A375 (cell line): ENCODE measurements around the gene C1QTNF5. TPM values are rescaled to one million over a fixed set of nuclear protein-coding genes. Genes with fewer than 3 reads are reported as not detected.

Experiments
- small RNA-seq: library from RNA; depleted of rRNA; stranded (forward); fragments of <200 nt; gene quantifications from one replicate; pipeline ENCODE3, GENCODE V24; 2014
- total RNA-seq: library from RNA; depleted of rRNA; stranded (reverse); fragments of >200 nt; shearing (Covaris generic); gene quantifications from 2 replicates; pipeline ENCODE4 v1.2.3, GENCODE V29; 2014; rRNA removed

C1QTNF5 gene, protein sequence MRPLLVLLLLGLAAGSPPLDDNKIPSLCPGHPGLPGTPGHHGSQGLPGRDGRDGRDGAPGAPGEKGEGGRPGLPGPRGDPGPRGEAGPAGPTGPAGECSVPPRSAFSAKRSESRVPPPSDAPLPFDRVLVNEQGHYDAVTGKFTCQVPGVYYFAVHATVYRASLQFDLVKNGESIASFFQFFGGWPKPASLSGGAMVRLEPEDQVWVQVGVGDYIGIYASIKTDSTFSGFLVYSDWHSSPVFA
- not detected in 2 replicates for total RNA-seq

DNA sequence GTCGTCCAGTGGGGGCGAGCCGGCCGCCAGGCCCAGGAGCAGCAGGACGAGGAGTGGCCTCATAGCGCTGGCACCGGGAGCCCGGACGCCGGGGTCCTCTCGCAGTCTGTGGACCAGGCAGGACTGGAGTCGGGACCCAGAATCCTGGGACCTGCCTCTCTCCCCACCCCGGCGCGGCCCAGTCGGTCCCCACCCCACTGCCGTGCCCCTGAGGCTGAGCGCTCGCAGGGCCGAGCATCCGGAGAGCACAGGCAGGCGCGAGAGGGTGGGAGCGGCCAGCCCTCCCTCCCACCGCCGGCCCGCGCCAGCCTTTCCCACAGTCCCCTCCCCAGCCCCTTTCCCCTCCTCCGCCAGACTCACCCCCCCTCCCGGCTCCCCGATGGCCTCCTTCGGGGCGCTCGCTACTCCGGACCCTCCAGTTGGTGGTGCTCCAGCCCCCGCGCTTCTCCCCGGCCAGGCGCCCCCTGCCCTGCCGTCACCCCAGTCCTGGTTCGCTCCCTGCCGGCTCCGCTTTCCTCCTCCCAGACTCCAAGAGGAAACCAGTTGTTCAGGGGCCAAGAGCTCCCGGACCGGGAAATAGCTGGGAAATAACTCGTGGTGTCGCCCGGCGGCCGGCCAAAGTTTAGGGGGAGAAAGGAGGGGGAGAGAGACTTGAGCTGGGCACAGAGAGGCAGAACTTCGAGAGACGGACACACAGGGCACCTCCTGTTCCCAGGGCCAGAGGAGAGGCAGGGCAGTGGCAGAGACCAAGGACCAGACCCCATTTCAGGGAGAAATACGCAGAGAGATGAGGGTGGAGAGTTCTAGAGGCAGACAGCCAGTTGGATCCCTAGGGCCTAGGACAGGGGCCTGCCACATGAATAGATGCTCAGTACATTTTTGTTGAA, at the start of gene C1QTNF5:
TSS of gene C1QTNF5 (minus strand) at position 549 of the 887 bp plus-strand sequence. CDS start at position 63, 486 bp downstream.

DNA sequence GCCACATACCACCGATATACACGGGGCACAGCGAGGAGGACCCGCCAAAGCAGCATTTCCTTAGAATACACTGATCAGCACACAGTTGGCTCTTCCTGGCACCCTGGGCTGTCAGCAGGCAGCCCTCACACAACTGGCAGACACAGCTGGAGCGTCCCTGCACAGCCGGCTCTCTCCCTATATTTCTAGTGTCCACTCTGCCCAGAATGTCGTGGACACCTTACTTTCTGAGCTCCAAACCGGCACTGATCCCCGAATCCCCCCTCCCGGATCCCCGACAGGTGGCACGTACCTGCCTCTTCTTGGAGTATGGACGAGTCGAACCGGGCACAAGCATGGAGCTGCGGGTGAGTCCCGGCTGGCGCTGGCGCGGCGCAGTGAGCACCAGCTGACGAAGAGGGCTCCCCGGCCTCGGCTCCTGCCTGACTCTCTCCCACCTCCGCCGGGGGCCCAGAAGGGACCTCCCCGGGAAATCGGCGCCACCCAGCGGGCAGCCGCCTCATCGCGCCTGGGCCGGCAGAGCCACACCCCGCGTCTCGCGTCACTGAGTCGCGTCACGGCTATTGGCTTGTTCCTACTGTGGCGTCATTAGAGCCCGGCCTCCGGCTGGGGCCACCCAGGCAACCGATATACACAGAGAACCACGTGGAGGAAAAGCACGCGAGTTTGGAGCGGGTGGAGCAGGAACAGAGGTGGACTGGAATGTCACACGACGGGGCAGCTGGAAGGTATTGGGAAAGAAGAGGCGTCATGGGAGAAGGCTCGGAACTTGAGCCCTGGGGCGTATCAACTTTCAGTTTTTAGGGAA, 40.7 kb upstream of the C1QTNF5 start, which contains the start of gene USP2:
TSS of gene USP2 (minus strand) at position 510 of the 808 bp plus-strand sequence. CDS start 8,210 bp downstream, outside the sequence.

DNA sequence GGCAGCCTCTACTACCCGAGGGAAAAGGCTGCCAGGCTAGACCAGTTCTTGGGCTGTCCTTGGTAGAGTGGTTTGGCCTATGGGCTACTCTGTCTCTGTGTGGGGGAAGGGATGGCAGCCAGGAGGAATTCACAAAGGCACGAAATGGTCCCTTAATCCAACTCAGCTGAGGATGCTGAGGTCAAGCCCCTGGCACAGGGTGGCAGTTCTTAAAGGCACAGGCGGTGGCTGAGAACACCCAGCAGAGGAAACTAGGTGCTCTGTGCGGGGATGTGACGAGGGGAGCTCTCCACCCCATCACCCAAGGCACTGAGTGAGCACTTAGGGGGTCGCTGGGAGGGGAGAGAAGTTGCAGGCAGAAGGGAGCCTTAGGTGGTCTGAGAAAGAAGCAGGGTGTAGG, 5.9 kb upstream of the C1QTNF5 start, which contains the start of gene MFRP:
TSS of gene MFRP (minus strand) at position 101 of the 400 bp plus-strand sequence. CDS start 192 bp downstream, outside the sequence.

DNA sequence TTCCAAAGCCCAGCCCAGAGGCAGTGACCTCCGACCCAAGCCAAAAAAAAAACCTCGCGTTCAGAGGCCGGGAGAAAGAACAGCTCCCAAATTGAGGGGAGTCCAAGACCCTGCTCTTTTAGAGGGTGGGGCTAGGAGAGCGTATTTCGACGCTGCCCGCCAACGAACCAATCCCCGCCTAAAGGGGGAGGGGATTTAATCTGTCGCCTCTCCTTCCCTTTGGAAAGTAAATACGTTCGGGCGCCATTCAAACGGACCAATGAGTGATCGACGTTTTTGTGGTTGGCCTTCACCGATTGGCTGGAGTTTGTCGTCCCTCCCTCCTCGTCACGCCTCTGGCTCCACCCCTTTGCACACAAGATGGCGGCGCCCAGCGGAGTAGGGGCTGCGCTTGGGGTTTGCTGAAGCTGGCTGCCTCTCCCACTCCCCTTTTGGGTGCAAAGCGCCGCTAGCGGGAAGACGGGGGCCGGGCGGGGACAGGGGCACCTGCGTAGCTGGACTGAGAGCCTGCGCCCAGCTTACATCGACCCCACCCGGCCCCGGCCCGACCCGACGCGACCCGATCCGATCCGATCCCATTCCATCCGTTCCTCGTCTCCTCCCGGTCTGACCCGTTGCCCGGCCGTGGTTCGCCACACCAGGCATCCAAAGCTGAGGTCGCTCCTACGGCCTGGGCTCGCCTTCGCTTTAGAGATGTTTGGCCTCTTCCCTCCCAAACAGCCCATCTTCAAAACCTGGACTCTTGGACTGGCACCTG, 6.3 kb downstream of the C1QTNF5 start, which contains the start of gene RNF26:
TSS of gene RNF26 (plus strand) at position 354 of the 757 bp plus-strand sequence. CDS start 596 bp downstream, outside the sequence.

GRCh38 chr11:119316729-119317591, 23.7 kb downstream of the C1QTNF5 start, which contains the start of gene MCAM:
Gene MCAM (minus strand): TSS chr11:119317130. CDS start chr11:119317101, 29 bp downstream.

Small RNAs within 50 kb of the gene (small RNA-seq; reads per million reads assigned to genes)
- gene RF01225 (not detected), gene RNU6-262P (not detected)

Other genes with a start within 250 kb of the C1QTNF5 start
- 25.1 and 54.7 TPM in 2 replicates for gene DPAGT1, start 239.0 kb downstream of the C1QTNF5 start, total RNA-seq
- gene C2CD2L, start 233.5 kb downstream of the C1QTNF5 start, total RNA-seq, result 17.9 and 18.2 TPM in 2 replicates
- gene HINFP, start 219.3 kb downstream of the C1QTNF5 start, total RNA-seq, result 10.7 and 13.2 TPM in 2 replicates
- gene ABCG4, start 191.8 kb downstream of the C1QTNF5 start, total RNA-seq, result 0.08 and 0.23 TPM in 2 replicates
- 19.2 and 24.3 TPM in 2 replicates for gene NLRX1, start 172.2 kb downstream of the C1QTNF5 start, total RNA-seq
- gene NHERF4, start 155.4 kb downstream of the C1QTNF5 start, total RNA-seq, result 0.11 TPM in 1 of 2 replicates, not detected in the other
- gene CBL, start 134.5 kb downstream of the C1QTNF5 start, total RNA-seq, result 9.6 and 10.9 TPM in 2 replicates
- gene MCAM, start 23.8 kb downstream of the C1QTNF5 start, total RNA-seq, result 182 and 200 TPM in 2 replicates
- gene RNF26, start 6.4 kb downstream of the C1QTNF5 start, total RNA-seq, result 7.1 and 7.5 TPM in 2 replicates
- not detected in 2 replicates for gene MFRP, start 5.8 kb upstream of the C1QTNF5 start, total RNA-seq
- gene USP2, start 40.8 kb upstream of the C1QTNF5 start, total RNA-seq, result 1.3 and 1.8 TPM in 2 replicates
- gene THY1, start 82.3 kb upstream of the C1QTNF5 start, total RNA-seq, result 0.11 and 0.13 TPM in 2 replicates